ENCODE data around the gene KBTBD7.

The KBTBD7 gene, protein sequence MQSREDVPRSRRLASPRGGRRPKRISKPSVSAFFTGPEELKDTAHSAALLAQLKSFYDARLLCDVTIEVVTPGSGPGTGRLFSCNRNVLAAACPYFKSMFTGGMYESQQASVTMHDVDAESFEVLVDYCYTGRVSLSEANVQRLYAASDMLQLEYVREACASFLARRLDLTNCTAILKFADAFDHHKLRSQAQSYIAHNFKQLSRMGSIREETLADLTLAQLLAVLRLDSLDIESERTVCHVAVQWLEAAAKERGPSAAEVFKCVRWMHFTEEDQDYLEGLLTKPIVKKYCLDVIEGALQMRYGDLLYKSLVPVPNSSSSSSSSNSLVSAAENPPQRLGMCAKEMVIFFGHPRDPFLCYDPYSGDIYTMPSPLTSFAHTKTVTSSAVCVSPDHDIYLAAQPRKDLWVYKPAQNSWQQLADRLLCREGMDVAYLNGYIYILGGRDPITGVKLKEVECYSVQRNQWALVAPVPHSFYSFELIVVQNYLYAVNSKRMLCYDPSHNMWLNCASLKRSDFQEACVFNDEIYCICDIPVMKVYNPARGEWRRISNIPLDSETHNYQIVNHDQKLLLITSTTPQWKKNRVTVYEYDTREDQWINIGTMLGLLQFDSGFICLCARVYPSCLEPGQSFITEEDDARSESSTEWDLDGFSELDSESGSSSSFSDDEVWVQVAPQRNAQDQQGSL

DNA sequence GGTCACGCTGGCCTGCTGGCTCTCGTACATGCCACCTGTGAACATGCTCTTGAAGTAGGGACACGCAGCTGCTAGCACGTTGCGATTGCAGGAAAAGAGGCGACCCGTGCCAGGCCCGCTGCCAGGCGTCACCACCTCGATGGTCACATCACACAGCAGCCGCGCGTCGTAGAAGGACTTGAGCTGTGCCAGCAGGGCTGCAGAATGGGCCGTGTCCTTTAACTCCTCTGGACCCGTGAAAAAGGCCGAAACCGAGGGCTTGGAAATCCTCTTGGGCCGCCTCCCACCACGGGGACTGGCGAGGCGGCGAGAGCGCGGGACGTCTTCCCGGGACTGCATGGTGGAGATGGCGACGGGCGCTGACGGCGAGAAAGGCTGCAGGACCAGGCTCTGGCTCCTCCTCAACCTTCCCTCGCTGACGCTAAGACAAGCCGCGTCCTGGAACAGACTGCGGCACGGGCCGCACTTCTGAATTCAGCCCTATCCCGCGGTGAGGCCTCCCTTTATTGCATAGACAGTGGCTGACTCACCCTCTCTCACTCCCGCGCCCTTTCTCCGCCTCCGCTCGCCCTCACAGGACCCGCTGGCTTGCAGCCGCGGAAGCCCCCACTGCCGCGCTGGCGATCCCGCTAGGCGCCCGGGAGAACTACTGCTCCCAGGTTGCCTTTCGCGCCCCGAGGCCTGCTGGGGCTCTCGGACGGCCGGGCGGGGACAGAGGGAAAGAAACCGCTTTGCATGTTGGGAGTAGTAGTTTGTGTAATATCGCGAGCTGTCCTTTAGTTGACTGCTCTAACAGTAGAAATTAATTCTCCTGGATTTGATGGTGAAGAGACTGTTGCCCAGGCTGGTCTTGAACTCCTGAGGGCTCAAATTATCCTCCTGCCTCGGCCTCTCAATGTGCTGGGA lies at the start of gene KBTBD7:
KBTBD7 (minus strand) TSS at position 651 of the 906 bp plus-strand sequence; CDS start at position 339, 312 bp downstream.
- DNase-seq (ENCODE audit: low read depth): peak; percentile 90

- no peak for DNase-seq (ENCODE audit: low read depth)
Observed at GRCh38 chr13:41241626-41242025, 47.3 kb upstream of the KBTBD7 start.

- DNase-seq (ENCODE audit: low read depth): no peak
Observed at GRCh38 chr13:41236369-41236768, 42.0 kb upstream of the KBTBD7 start.

DNA sequence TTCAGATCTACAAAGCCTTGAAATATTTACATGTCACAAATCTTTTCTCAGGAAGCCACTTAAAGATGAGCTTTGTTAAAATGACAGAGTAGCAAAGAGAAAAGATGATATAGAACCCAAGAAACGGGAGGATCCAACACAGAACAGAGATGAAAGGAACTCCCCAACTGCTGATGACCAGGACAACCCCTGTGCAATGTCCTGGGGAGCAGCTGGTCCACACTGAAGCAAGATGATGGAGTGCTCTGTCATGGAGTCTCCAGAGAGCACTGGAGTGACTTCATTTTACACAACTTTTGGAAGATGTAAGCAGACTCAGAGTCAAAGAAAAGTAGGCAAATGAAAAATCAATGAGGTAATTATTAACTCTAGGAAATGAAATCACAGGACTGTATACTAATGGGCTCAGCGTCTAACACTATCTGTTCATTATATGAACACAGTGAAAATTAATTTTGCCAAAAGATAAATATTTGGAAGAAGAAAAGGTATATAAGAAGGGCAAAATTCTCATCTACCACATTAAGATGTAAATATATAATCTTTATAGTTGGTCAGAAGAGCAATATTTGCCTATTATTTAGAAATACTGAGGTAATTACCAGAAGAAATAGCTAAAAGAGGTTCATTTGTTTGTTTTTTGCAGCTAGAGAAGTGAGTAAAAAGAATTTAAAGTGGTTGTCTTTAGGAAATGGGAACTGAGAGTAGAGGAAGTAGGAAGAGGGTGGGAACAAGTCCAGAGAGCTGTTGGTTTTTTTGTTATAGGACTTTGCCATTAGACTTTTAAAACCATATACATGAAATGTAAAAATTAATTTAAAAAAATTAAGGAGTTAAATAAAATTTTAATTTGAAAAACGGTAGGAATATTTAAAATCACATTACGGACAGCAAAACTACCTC lies 38.5 kb upstream of the KBTBD7 start:
- no peak for DNase-seq (ENCODE audit: low read depth)

GRCh38 chr13:41231786-41232185 lies 37.4 kb upstream of the KBTBD7 start:
- DNase-seq (ENCODE audit: low read depth): no peak

DNA sequence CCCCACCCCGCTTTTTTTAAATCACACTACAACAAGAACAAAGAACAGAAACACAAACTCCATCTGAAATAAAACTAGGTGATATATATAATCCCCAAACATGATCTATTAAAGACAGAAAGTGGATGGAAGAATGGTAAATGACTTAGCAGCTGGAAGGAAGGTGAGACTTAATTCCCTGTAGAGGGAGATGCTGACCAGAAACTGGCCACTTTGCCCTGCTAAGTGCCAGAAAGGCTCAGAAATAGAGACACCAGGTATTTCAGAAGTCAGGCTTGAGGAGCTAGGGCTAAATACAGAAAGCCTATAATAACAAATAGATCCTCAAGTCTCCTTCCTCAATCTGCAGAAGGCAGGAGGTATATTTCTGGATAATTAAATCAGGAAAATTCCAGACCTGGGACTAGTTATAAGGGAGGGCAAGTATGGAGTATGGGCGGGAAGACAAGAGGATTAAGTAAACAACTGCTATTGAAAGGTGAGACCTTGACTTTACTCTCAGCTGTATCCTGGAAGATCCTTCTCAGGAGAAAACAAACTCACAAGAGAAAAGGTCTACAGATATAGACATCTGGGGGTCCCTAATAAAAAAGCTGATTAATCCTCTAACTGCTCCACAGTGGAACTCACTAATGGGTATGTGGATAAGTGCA lies 36.8 kb upstream of the KBTBD7 start:
- DNase-seq (ENCODE audit: low read depth): no peak

DNA sequence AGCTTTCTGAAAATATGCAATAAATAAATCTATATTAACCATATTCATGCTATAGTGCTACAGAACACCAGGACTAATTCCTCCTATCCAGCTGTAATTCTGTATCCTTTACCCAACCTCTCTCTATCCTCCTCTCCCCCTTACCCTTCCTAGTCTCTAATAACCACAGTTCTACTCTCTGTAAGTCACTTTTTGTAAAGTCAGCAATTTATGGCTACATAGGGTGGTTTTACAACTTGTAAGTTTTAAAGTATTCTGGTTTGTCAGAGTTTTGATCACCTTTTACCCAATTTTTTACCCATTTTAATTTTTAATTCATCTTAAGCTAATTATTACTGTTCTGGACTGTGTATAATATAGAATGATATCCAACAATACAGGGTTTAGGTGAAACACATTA lies 35.0 kb upstream of the KBTBD7 start:
- DNase-seq (ENCODE audit: low read depth): no peak

GRCh38 chr13:41224113-41225110 lies 30.0 kb upstream of the KBTBD7 start:
- no peak for DNase-seq (ENCODE audit: low read depth)

- DNase-seq (ENCODE audit: low read depth): peak; percentile 21
Observed at GRCh38 chr13:41222259-41222852, 28.0 kb upstream of the KBTBD7 start.

GRCh38 chr13:41220401-41220800 lies 26.0 kb upstream of the KBTBD7 start:
- no peak for DNase-seq (ENCODE audit: low read depth)

DNA sequence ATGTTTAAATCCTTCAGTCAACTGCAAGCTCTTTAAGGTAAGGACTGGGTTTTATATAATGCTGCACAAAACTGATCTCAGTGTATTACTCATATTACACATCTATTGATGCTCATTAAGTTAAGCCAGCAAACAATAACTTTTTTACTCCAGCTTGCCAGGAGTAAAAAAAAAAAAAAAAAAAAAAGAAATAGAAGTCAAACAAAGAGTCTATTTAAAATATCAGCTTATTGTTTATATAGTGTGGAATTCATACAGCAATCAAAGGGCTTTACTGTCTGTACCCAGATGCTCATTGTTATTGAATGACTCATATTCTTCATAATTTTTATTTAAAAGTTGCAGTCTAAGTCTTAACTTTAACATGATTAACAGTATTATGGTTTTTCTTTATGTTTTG lies 21.8 kb upstream of the KBTBD7 start:
- no peak for DNase-seq (ENCODE audit: low read depth)

DNA sequence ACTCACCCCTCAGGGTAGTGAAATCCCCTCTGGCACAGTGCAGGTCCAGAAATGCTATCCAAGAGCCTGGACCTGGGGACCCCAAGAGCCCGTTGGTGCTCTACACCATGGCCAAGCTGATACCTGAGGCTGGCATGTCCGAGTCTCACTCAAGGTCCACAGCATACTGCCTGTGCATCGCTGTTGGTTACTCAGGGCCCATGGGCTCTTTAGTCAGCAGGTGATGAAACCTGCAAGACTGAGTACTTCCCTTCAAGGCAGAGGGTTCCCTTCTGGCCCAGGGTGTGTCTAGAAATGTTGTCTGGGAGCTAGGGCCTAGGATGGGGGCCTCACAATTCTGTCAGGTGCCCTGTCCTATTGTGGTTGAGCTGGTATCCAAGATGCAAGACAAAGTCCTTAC lies 19.6 kb upstream of the KBTBD7 start:
- no peak for DNase-seq (ENCODE audit: low read depth)

DNA sequence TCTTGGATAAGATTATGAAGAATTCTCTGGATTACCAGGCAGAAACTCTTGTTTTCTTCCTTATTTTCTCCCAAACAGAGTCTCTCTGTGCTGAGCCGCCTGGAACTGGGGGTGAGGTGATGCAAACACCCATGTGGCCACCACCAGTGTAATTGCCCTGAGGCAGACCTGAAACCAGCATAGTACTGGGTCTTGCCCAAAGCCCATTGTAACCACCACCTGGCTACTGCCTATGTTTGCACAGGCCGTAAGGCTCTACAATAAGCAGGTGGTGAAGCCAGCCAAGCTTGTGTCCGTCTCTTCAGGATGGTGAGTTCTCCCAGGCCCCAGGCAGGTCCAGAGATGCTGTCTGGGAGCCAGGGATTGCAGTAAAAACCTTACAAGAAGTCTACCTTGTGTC lies 18.9 kb upstream of the KBTBD7 start:
- DNase-seq (ENCODE audit: low read depth): no peak

DNA sequence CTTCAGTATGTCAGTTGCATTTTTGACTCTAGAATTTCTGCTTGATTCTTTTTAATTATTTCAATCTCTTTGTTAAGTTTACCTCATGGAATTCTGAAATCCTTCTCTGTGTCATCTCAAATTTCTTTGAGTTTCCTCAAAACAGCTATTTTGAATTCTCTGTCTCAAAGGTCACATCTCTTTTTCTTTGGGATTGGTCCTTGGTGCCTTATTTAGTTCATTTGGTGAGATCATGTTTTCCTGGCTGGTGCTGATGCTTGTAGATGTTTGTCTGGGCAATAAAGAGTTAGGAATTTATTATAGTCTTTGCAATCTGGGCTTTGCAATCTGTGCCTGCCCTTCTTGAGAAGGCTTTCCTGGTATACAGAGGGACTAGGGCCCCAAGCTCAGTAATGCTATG lies 18.5 kb upstream of the KBTBD7 start:
- DNase-seq (ENCODE audit: low read depth): no peak

DNA sequence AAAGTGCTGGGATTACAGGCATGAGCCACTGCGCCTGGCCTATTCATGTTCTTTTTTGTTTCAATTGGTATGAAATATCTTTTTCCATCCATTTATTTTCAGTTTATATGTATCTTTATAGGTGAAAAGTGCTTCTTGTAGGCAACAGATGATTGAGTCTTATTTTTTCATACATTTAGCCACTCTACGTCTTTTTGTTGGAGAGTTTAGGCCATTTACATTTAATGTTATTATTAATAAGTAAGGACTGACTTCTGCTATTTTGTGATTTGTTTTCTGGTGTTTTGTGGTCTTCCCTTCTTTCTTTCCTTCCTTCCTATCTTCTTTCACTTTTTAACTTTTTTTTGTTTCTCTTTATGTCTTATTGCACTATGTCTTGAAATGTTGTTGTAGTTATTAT lies 16.7 kb upstream of the KBTBD7 start:
- DNase-seq (ENCODE audit: low read depth): no peak

DNA sequence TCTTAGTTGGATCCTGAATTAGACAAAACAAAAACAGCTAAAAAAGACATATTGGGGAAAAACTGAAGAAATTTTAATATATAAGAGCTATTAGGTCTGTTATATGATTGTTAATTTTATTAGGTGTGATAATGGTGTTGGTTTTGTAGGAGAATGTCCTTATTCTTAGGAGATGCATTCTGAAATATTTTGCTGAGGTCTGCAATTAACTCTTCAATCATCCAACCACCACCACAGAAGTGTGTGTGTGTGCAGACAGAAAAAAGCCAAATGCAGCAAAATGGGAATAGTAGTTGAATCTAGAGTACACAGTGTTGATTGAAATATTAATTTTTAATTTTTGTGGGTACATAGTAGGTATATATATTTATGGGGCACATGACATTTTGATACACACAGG lies 12.1 kb upstream of the KBTBD7 start:
- no peak for DNase-seq (ENCODE audit: low read depth)

- no peak for DNase-seq (ENCODE audit: low read depth)
Observed at GRCh38 chr13:41203810-41204209, 9.4 kb upstream of the KBTBD7 start.

DNA sequence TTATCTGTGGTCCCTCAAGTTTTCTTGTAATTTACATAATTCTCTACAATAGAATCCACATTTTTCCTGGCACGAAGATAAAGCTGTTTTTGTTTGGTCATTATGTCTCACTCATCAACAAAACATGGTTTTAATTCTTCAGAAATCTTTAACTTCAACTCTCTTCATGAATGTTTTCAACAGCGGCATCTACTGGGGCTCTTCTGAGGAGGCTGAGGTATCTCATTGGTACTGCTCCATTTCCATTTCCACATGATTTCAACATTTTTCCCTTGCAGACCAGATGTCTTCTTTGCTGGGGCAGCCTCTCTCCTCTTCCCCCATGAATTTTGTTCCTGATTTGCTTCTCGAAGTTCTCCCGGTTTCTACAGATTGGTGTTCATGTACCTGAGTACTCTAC lies 5.8 kb upstream of the KBTBD7 start:
- no peak for DNase-seq (ENCODE audit: low read depth)

DNA sequence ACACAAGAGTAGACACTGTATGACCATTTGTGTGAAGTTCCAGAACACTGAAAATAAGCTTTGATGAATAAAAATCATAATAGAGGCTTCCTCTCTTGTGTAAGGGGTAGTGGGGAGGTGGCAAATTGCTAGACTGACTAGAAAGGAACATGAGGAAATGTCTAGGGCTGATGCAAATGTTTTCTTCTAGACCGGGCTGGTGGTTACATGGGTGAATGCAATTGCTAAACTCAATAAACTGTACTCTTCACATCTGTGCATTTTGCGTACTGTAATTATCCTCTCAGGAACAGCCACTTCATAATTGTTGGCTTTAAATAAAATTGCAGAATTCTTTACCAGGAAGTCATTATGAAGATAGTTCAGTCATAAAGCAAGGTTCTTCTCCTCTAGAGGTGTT lies 5.2 kb upstream of the KBTBD7 start:
- no peak for DNase-seq (ENCODE audit: low read depth)

All from activated T-helper 9 cell treated with anti-CD3 and anti-CD28 coated beads, Interleukin-2, amount 50 U/mL, for 16 hours (primary cell).